Common myeloid progenitor, CD34-positive (primary cell): ENCODE measurements around the gene HTR3D.
"Not testable (repeated sequence)": the region's sequence is repeated elsewhere in the genome, so short reads cannot be mapped to it uniquely, and the experiment has no call there.

Source experiments
- CTCF ChIA-PET: fragments of 350-600 bp; sonication (Branson Sonifier 250); formaldehyde crosslinking; loops from one replicate; lab custom pipeline; 2021; ENCODE audit warnings: antibody characterized with exemption; lab: Charles Lee
- POLR2A ChIA-PET: fragments of 350-600 bp; sonication (Branson Sonifier 250); formaldehyde crosslinking; loops from one replicate; lab custom pipeline; 2021; ENCODE audit warnings: antibody characterized with exemption; lab: Charles Lee
- DNase-seq, 3 donors: peaks; one replicate each; pipeline versions ENCODE4 v3.0.0 to v3.0.0-alpha.2; 2013
- H3K27ac ChIP-seq, 2 experiments: 1 replicate in 1 of 2; 2 replicates in 1 of 2; pipeline ENCODE4 v1.7.0; 2013; ENCODE audit warnings: inconsistent platforms in 2 of 2, low read length in 2 of 2, mild to moderate bottlenecking in 2 of 2, low read depth in 1 of 2, moderate library complexity in 1 of 2; ENCODE audit not compliant: severe bottlenecking in 2 of 2, insufficient read depth in 1 of 2, poor library complexity in 1 of 2
- H3K27me3 ChIP-seq, 5 experiments: replicated peaks in 2 of 5; 1 replicate in 3 of 5; 2 replicates in 2 of 5; pipeline versions ENCODE4 v1.6.1 to v1.7.0; 2013; ENCODE audit warnings: low read length in 4 of 5, mild to moderate bottlenecking in 2 of 5, moderate library complexity in 2 of 5, inconsistent platforms in 1 of 5; ENCODE audit not compliant: insufficient read depth in 5 of 5, control insufficient read depth in 4 of 5
- H3K36me3 ChIP-seq, 4 experiments: 1 replicate in 2 of 4; 2 replicates in 2 of 4; pipeline versions ENCODE4 v1.6.1 to v1.7.0; 2013; ENCODE audit warnings: low read length in 3 of 4, control low read depth in 1 of 4, mild to moderate bottlenecking in 1 of 4; ENCODE audit not compliant: control insufficient read depth in 4 of 4, insufficient read depth in 4 of 4
- H3K4me1 ChIP-seq, 4 experiments: 1 replicate in 3 of 4; 2 replicates in 1 of 4; pipeline versions ENCODE4 v1.6.1 to v1.7.1; 2013; ENCODE audit warnings: low read length in 3 of 4, mild to moderate bottlenecking in 3 of 4, control low read depth in 1 of 4, inconsistent platforms in 1 of 4, moderate library complexity in 1 of 4; ENCODE audit not compliant: control insufficient read depth in 4 of 4, insufficient read depth in 4 of 4; ENCODE audit errors: control extremely low read depth in 1 of 4
- H3K4me3 ChIP-seq, 7 experiments: 1 replicate in 4 of 7; 2 replicates in 3 of 7; pipeline versions ENCODE4 v1.5.1 to v1.7.0; 2013; ENCODE audit warnings: mild to moderate bottlenecking in 7 of 7, low read length in 6 of 7, moderate library complexity in 6 of 7, inconsistent platforms in 2 of 7, low read depth in 2 of 7, control low read depth in 1 of 7; ENCODE audit not compliant: insufficient read depth in 4 of 7, control insufficient read depth in 1 of 7; ENCODE audit errors: extremely low read depth in 1 of 7
- H3K9me3 ChIP-seq, 5 experiments: 1 replicate in 4 of 5; 2 replicates in 1 of 5; pipeline versions ENCODE4 v1.6.1 to v1.7.1; 2013; ENCODE audit warnings: low read length in 4 of 5, mild to moderate bottlenecking in 2 of 5, inconsistent platforms in 1 of 5, low read depth in 1 of 5, moderate library complexity in 1 of 5; ENCODE audit not compliant: control insufficient read depth in 4 of 5, insufficient read depth in 2 of 5; ENCODE audit errors: control extremely low read depth in 1 of 5
- WGBS: methylation state at CpG from one replicate; pipeline ENCODE4 v1.1.5; 2013; ENCODE audit not compliant: insufficient coverage; 5-methylcytosine and 5-hydroxymethylcytosine counted together

Gene HTR3D

DNA sequence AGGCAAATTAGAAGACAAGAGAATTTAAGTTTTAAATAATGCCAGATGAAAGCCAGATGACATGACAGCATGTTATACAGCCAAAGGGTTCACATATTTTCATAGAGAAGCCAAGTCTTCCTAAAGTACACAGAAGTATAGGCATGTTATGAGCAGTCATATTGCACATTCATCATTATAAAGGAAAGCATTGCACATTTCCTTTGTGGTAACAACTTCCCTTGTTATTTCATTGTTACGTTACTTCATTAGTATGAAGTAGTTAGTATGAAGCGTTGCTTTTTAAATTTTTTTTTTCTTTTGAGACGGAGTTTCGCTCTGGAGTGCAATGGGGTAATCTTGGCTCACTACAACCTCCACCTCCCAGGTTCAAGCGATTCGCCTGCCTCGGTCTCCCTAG is 9.2 kb upstream of the HTR3D start:
- H3K9me3 ChIP-seq = no peaks in the 10 kb centered on the region
- DNase-seq = peak; percentile 83 to 94 (median 87)
- WGBS = no CpG with 5 or more reads among the region's 7 CpGs
- ChIA-PET CTCF (interaction anchor here (0.8 to 0.9 kb wide), 3 partner anchors 20 to 138 kb away, joined by 3 read pairs; partner anchors contain the start of gene PARL), POLR2A (no interaction called here)
- H3K36me3 ChIP-seq = no peaks in the 10 kb centered on the region
- peaks cover 4 to 22% (median 20%) of the 10 kb centered on the region in 4 experiments for H3K4me1 ChIP-seq
- H3K27me3 ChIP-seq = peaks cover 0 to 8% (median 2%) of the 10 kb centered on the region in 5 experiments
- peak overlapping the region; percentile 33 to 56 for H3K27ac ChIP-seq
- peak overlapping the region in 5 of 7 experiments; percentile 20 to 64 (median 41) for H3K4me3 ChIP-seq

DNA sequence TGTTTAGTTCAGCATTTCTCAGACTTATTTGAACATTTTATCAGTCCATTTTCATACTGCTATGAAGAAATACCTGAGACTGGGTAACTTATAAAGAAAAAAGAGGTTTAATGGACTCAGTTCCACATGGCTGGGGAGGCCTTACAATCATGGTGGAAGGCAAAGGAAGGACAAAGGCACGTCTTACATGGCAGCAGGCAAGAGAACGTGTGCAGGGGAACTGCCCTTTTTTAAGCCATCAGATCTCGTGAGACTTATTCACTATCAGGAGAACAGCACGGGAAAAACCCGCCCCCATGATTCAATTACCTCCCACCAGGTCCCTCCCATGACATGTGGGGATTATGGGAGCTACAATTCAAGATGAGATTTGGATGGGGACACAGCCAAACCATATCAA is 6.3 kb upstream of the HTR3D start:
- DNase-seq, H3K36me3 ChIP-seq, H3K27ac ChIP-seq, POLR2A ChIA-PET, H3K27me3 ChIP-seq, H3K4me3 ChIP-seq, H3K9me3 ChIP-seq: not testable (repeated sequence)
- CTCF ChIA-PET = interaction anchor here (1.5 to 1.9 kb wide), 2 partner anchors 11 to 128 kb away, joined by 4 read pairs; no protein-coding TSS in a partner anchor
- H3K4me1 ChIP-seq = peaks cover 4 to 14% (median 13%) of the 10 kb centered on the region in 4 experiments
- WGBS = 80% methylated on average over 1 of the region's 5 CpGs

DNA sequence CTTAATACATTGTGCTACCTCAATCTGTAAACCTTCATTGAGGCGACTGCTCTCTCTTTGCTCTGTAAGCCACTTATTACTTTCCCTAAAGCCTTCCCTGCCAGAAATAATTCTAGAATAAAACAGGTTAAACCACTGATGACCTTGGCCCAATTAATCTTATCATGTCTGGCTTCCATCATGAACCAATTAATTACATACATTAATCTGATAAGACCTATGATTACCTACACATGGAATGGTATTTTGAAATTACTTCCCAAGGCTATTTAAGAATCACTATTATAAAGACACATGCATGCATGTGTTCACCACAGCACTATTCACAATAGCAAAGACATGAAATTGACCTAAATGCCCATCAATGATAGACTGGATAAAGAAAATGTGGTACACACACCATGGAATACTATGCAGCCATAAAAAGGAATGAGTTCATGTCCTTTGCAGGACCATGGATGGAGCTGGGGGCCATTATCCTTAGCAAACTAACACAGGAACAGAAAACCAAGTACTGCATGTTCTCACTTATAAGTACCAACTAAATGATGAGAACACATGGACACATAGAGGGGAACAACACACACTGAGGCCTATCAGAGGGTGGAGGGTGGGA is 3.2 kb upstream of the HTR3D start:
- H3K9me3 ChIP-seq, H3K27ac ChIP-seq, H3K4me3 ChIP-seq, DNase-seq, H3K36me3 ChIP-seq, H3K4me1 ChIP-seq, POLR2A ChIA-PET, CTCF ChIA-PET, H3K27me3 ChIP-seq: not testable (repeated sequence)
- 100% methylated on average over 1 of the region's 1 CpG for WGBS

DNA sequence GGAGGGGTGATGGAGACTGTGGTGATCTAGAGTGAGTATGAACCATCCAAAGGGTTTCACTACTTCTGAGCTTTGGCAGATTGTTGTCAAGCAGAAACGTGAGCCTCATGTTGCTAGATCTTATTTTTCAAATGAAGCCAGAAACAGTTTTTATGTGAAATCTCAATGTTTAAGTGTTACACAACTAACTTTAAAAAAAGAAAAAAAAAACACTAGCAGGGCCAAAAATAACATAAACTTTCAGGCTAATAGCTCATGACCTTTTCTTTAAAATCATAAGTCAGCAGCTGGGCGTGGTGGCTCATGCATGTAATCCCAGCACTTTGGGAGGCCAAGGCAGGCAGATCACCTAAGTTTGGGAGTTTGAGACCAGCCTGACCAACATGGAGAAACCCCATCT is 2.1 kb upstream of the HTR3D start:
- peaks cover 0 to 3% (median 0%) of the 10 kb centered on the region in 5 experiments for H3K27me3 ChIP-seq
- H3K36me3 ChIP-seq = no peaks in the 10 kb centered on the region
- H3K27ac ChIP-seq = no peak overlapping the region
- no peak overlapping the region for H3K4me3 ChIP-seq
- CTCF ChIA-PET = interaction anchor here (0.9 to 1.7 kb wide), 3 partner anchors 11 to 18 kb away, joined by 3 to 5 read pairs (median 3); partner anchors contain the start of gene ABCC5
- H3K9me3 ChIP-seq = no peaks in the 10 kb centered on the region
- 89% methylated on average over 1 of the region's 2 CpGs for WGBS
- no peaks in the 10 kb centered on the region for H3K4me1 ChIP-seq
- DNase-seq = no peak
- POLR2A ChIA-PET = interaction anchor here (0.6 kb wide), 1 partner anchor 134 kb away, joined by 3 read pairs; no protein-coding TSS in a partner anchor

DNA sequence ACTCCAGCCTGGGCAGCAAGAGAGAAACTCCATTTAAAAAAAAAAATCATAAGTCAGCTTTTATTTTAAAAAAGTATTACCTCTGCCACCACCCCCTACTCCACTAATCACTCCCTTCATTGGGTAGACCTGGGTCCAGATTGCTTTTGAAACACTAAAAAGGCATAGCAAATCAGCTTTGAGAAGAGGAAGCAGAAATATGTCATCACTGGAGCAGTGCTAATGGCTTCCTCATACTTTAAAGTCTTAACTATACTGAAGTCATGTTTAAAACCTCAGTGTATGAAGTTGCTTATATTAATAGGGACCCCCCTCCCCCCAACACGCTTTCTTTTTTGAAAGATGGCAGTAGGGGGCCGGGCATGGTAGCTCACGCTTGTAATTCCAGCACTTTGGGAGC is 1.0 kb upstream of the HTR3D start:
- CTCF ChIA-PET = interaction anchor here (1.0 to 1.7 kb wide), 3 partner anchors 10 to 13 kb away, joined by 3 to 5 read pairs (median 3); partner anchors contain the start of gene ABCC5
- WGBS = 90% methylated on average over 3 of the region's 3 CpGs
- POLR2A ChIA-PET = interaction anchor here (0.6 kb wide), 1 partner anchor 770 kb away, joined by 3 read pairs; no protein-coding TSS in a partner anchor

DNA sequence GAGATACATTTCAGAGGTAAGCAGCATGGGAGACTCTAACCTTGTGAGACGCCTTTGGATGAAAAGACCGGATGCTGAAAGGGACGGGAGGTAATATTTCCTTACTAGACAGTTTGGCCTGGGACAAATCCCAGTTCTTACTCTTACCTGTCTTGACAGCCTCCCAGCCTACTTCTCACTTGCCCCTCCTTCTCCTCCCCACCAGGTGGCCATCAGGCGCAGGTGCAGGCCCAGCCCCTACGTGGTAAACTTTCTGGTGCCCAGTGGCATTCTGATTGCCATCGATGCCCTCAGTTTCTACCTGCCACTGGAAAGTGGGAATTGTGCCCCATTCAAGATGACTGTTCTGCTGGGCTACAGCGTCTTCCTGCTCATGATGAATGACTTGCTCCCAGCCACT is 6.3 kb downstream of the HTR3D start:
- ChIA-PET POLR2A (no interaction called here), CTCF (no interaction called here)
- WGBS = 96% methylated on average over 3 of the region's 7 CpGs
- Histone ChIP-seq H3K4me1 (no peaks in the 10 kb centered on the region), H3K4me3 (no peak overlapping the region), H3K9me3 (no peaks in the 10 kb centered on the region), H3K27ac (no peak overlapping the region), H3K27me3 (peaks cover 0 to 2% (median 0%) of the 10 kb centered on the region in 5 experiments), H3K36me3 (no peaks in the 10 kb centered on the region)
- DNase-seq = no peak

More for the DNA sequence above, 1.0 kb upstream of the HTR3D start:
- no peak overlapping the region for H3K4me3 ChIP-seq
- no peaks in the 10 kb centered on the region for H3K36me3 ChIP-seq
- DNase-seq = peak in 2 of 3 donors; percentile 36 to 42
- no peaks in the 10 kb centered on the region for H3K9me3 ChIP-seq
- H3K4me1 ChIP-seq = no peaks in the 10 kb centered on the region
- no peak overlapping the region for H3K27ac ChIP-seq
- peaks cover 0 to 4% (median 0%) of the 10 kb centered on the region in 5 experiments for H3K27me3 ChIP-seq

DNA sequence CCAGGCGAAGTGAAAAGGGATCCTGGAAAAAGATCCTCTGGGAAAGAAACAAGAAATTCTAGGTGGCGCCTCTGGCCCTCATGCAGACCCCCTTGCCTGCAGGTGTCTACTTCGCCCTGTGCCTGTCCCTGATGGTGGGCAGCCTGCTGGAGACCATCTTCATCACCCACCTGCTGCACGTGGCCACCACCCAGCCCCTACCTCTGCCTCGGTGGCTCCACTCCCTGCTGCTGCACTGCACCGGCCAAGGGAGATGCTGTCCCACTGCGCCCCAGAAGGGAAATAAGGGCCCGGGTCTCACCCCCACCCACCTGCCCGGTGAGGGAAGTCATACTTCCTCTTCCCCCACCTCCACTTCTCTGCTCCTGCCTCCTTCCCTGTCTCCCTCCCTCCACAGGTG is 6.8 kb downstream of the HTR3D start:
- H3K9me3 ChIP-seq, H3K27ac ChIP-seq, CTCF ChIA-PET, H3K4me3 ChIP-seq, H3K4me1 ChIP-seq, DNase-seq, H3K36me3 ChIP-seq, H3K27me3 ChIP-seq, POLR2A ChIA-PET: not testable (repeated sequence)
- WGBS = 98% methylated on average over 5 of the region's 9 CpGs
